Ramos (cell line): ENCODE results near the gene SCML1.

Experiments used
- in situ Hi-C: fragments of 300-500 bp; cut with MboI; formaldehyde crosslinking; loops from one replicate; pipeline ENCODE4 v1.14.3; 2022; ENCODE audit warnings: low sequenced_read_pairs; ENCODE audit not compliant: unreplicated experiment

Gene SCML1

DNA sequence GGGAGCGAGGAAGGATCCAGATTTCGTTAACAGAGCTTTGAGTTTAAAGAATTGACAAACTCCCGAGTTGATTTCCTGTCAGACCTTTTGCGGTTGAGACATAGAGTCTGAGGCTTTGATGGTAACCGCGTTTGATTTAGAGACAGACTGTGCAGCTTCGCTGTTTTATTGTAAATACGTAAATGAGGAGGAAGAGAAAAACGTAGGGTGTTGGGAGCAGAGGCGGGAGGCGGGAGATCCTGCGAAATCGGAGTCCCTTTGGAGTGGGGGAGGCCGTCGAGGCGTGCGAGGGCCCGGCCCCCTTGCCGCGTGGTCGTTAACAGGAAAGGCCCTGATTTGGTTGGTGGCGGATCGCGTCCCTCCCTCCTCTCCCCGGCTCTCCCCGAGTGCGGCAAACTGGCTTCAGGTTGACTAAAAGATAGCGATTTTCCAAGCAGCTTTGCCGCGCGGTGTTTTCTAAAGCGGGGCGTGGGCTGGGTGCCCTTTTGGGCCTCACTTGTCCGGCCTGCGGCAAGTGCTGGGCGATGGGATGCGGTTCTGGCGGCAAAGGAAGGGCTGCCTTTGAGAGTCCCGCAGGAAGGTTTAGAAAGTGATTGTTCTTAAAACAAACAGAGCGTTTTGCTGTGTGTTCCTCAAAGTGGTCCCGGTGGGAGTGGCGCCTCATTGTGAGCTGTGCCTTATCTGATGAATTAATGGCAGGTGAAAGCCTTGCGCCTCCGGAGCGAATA, 857 bp downstream of the SCML1 start:
- in situ Hi-C loops, result no loop called here

DNA sequence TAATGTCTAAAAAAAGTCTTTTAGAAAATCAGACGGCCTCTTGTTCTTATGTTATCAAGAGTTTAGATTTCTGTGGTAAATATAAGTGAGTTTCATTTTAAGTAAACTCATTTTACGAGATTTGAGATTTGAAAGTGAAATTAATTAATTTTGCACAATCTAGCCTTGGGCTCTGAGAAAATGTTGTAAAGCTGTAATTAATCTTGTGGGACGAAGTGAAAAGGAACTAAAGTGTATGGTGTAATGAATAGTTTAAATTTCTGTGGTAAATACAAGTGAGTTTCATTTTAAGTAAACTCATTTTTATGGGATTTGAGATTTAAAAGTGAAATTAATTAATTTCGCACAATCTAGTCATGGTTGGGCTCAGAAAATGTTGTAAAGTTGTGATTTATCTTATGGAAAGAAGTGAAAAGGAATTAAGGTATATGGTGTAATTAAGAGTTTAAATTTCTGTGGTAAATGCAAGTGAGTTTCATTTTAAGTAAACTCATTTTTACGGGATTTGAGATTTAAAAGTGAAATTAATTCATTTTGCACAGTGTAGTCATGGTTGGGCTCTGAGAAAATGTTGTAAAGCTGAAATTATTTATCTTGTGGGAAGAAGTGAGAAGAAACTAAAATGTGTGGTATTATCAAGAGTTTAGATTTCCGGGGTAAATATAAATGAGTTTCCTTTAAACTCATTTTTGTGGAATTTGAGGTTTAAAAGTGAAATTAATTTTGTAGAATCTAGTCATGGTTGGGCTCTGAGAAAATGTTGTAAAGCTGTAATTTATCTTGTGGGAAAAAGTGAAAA, 1.6 kb downstream of the SCML1 start:
- in situ Hi-C loops, result no loop called here

DNA sequence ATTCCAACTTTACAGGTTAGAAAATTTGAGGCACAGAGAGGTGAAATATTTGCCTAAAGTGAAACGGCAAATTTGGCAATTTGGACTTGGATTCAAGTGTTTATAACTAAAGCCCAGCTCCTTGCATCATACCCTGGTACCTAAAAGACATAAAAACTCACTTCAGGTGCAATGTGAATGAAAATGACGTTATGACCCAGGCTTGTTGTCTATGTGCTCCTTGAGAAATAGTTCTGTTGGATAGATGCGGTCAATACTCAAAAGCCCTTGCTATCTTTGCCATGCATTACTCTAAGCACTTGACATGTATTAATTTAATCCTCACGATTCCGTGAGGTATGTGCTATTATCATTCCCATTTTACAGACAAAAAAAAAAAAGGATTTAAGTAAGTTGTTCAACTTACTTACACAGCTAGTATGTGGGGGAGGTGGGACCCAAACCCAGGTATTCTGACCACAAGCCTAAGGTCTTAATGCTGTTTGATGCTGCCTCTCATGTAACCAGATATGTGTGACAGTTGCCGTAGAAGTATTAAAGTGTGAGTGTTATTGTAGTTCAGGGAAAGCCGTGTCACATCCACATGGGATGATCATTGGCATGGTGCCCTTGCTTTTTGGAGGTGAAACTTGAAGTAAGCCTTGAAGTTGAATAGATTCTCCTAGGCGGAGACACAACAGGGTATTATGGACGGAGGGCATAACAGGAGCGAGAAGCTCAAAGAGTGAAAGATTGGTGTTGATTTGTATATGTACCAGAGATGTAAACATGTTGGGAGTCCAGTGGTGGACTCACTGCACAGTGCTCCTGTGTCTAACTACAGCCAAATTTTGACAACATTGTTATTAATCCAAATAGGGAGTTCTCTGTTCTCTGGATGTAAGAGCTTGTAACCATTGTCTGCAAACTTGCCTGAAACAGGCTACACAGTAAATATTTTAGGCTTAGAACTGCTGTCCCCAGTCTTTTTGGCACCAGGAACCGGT, 3.1 kb downstream of the SCML1 start:
- in situ Hi-C loops, result no loop called here

DNA sequence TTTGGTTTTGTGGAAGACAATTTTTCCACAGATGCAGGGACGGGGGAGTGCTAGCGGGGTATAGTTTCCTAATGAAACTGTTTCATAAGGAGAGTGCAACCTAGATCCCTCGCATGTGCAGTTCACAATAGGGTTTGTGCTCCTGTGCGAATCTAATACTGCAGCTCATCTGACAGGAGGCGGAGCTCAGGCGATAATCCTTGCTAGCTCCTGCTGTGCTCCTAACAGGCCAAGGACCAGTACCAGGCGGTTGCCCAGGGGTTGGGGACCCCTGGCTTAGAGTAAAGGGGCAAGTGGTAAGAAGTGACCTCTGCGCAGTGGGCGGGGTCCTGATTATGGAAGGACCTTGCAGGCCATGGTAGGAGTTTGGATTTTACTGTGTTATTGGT, 3.8 kb downstream of the SCML1 start:
- in situ Hi-C loops, result no loop called here

DNA sequence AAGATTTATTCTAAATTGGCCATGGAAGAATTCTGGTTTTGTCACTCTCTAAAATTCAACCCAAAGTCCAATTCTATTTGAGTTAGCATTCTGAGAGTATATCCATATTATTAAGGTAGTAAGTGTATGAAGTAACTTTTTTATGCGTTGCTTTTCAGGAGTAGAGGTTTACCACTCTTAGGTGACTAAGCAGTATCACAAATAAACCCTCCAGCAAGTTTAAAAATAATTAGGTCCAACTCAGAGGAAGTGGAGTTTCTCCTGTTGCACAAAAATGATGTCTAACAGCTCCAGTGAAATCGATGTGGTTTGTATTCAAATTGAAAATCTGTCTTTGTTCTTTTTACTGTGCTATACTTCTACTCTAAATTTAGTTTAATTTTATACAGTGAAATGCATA, 6.6 kb downstream of the SCML1 start:
- in situ Hi-C loops, result no loop called here

DNA sequence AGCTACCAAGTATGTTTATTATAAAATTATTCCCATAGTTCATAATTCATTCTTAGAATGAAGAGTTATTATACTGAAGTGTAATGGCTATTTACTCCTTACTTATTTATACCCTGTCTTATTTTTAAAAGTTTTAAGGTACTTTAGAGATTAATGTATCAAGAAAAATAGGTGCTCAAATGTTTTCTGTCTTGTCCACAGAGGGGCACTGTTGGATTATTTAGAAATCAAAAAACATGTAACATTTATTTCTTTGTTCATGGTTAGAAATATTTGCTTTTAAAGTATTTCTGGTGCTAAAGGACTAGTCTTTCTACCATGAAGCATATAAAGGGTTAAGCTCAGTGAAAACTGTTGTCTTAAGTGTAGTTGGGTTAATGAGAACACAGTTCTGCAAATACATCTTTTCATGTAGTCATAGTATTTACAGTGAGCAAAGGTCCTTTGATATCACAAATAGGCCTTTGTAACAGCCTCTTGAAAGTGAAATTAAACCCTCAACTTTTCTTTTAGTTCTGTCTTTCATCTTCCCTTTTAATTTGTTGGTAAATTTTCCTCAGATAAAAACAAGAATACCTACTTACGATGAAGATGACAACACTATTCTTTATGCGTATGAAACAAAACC, 7.7 kb downstream of the SCML1 start:
- in situ Hi-C loops, result no loop called here

DNA sequence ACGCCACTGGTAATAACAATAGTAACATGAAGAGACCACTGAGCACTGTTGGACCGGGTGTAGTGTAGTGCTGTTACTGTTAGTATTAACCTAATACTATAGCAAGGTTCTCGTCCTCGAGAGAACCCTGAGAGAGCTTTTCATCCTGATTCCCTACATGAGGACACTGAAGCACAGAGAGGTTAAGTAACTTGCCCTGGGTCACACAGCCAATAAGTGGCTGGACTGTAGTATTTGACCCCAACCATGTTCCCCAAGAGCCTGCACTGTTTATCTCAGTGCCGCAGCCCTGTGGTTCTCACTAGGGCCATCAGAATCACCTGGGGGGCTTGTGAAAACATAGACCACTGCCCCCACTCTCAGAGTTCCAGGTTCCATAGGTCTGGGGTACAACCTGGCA, 10.4 kb downstream of the SCML1 start:
- in situ Hi-C loops, result no loop called here

DNA sequence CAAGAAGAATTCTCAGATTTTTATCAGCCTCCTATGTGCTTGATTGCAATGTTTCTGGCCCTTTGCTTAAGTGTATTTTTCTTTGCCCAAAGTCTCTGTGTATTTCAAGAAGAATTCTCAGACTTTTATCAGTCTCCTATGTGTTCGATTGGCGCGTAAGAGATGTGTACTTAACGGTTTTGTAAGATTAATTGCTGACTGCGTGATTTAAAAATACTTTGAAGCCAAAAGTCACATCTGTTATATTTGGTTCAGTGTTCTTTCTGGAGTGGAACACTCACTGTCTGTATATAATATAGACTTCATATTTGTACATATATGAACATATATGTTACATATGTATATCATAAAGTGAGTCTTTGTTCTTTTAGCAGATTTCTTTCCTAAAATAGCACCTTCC, 11.4 kb downstream of the SCML1 start:
- in situ Hi-C loops, result no loop called here

DNA sequence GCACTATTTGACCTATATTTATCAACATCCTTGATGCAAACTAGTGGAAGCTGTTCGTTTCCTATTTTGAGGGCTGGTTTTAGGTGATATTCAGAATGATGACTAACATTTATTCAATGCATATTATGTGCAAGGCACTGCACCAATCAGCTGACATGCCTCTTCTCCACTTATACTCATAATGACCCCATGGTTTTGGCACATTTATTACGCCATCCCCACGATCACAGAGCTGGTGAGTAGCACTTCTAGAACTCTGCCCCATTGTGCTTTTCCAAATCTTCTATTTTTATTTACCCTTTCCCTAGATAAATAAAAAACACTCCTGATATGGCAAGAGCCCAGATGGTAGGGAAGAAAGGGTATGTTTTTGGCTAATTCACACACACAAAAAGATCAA, 13.1 kb downstream of the SCML1 start:
- in situ Hi-C loops, result no loop called here

DNA sequence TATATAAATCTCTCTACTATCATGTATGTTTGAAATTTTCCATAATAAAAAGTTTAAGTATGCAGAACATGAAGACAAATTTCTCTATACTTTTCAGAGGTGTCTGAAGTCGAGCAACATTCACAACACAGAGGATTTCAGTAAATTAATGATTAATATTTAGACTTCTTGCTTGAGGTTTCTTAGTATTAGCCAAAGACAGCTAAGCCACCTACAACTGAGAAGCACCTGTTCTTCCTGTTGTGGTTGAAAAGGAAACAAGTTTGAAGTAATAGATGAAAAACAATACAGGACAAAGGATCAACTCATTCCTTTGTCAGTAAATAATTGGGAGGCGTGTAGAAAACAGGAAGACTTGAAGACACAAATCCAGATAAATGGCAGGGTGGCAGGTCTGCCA, 21.1 kb downstream of the SCML1 start:
- in situ Hi-C loops, result no loop called here

DNA sequence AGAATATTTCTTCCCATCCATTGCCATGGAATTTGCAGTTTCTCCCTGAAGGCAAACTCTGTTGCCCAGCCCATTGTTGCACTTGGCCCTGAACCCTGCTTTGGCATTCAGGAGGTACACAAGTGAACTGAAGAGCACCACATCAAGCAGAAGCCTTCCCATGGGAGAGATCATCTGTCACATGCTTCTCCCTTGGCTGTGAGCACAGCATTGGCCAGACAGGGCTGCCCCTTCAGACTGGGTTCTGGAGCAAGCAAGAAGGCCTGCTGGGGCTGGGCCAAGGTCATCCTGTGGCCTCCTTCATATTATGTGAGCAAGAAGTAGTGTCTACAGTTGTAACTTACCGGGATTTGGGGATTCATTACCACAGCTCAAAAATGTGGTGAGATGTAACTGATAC, 22.7 kb downstream of the SCML1 start:
- in situ Hi-C loops, result no loop called here

DNA sequence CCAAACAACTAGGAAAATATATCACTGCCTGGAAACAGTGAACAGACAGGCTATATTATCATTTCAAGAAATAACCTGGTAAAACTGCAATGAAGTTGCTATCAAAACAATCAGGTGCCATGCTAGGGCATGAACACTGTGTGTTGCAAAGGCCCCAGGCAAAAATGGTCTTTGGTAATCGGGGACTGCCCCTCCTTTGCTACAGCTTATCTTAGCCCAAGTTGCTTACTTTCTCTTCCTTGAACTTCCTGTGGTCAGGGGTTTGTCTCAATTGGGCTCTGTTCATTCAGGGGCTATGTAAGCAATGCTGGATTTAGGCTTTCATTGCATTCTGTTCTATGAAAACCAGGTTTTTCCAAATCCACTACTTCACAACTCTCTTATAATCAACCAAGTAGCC, 30.4 kb downstream of the SCML1 start:
- in situ Hi-C loops, result no loop called here

DNA sequence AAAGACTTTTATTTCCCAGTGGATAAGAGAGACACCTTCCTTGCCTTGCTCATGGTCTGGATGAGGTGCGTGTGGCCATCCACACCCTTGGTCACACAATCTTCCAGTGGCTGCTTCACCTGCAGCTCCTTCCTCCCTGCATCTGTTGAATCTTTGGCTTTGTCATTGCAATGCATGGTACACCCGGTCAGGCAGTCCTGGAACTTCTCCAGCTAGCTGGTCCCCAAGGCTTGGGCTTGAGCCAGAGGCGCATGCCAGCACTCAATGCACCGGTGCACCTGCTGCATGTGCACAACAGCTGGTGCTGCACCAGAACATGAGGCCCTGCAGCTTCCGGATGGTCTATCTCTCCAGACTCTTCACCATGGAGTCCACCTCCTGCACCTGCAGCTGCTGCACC, 31.7 kb downstream of the SCML1 start:
- in situ Hi-C loops, result no loop called here

DNA sequence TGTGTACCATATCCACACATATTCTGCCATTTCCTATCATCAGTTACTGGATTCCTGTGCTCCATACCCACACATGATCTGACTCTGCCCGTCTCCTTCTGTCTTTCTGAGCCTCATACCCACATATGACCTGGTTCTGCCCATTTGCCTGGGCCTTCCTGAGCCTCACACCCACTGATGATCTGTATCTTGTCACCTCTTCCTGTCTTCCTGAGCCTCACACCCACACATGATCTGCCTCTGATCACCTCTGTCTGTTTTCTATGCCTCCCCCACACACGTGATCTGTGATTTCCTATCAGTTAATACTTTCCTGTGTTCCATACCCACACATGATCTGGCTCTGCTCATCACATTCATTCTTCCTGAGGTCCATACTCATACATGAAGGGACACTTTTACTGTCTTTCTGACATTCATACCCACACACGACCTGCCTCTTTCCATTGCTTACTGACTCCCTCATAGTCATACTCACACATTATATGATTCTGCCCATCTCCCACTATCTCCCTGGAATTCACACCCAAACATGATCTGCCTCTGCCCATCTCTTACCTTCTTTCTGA, 32.5 kb downstream of the SCML1 start:
- in situ Hi-C loops, result no loop called here

DNA sequence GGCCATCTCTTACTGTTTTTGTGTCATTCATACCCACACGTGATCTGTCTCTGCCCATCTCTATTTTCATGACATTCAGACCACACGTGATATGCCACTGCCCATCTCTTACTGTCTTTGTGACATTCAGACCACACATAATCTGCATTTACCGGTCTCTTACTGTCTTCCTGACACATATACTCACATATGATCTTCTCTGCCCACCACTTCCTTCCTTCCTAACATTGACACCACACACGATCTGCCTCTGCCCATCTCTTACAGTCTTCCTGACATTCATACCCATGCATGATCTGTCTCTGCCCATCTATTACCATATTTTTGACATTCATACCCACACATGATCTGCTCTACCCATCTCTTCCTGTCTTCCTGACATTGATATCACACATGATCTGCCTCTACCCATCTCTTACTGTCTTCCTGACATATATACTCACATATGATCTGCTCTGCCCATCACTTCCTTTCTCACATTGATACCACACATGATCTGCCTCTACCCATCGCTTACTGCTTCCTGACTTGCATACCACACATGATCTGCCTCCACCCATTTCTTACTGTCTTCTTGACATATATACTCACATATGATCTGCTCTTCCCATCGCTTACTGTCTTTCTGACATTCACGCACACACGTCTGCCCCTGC, 36.1 kb downstream of the SCML1 start:
- in situ Hi-C loops, result no loop called here

DNA sequence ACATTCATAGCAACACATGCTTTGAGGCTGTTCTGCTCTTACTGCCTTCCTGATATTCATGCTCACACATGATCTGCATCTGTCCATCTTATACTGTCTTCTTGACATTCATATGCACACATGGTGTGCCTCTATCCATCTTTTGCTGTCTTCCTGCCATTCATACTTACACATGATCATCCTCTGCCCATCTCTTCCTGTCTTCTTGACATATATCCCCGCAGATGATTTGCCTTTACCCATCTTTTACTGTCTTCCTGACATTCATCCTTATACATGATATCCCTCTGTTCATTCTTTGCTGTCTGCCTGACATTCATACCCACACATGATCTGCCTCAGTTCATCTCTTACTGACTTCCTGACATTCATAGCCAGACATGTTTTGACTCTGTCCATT, 36.8 kb downstream of the SCML1 start:
- in situ Hi-C loops, result no loop called here

DNA sequence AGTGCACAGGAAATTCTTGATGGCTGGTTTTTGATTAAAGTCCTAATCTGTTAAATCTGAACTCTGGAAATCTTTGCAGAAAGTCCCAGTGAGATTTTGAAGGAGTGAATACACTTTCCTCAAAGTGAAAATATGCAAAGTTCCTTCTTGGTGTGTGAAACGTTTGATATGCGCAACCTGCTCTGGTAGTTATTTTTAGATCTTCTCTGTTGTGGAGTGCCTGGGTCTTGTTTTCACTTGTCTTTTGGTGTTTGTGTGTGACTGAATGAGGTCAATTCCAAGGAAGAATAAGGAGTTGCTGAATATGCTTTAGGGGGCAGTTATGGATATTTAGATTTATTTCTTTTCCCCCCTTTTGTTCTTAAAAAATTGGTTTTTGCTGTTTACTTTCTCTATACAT, 41.7 kb downstream of the SCML1 start:
- in situ Hi-C loops, result loop anchor here (25.0 kb wide), 2 partner anchors 608 to 1558 kb away; partner anchors contain the start of gene PDHA1

DNA sequence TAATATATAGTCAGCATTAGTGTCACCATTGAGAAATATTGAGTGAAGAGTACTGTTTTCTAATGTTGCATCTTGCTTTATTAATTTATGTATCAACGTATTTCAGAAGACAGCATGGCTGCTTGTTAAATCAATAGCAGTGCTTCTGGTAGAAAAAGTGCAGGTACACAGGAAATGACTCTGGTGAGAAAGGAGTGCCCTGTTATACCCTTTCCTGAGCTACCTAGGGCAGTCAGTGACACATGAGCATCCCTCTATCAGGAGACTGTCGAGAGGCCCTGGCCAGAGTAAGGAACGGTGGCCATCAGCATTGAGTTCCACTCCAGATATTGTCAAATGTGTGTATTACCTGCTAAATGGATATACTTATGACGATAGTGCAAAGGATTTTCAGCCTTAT, 42.1 kb downstream of the SCML1 start:
- in situ Hi-C loops, result loop anchor here (25.0 kb wide), 2 partner anchors 608 to 1558 kb away; partner anchors contain the start of gene PDHA1
